NCI-H2107 treated with DMSO at 0.1 percent for 48 hours (cell line): Measurements from ENCODE around the gene TPX2.

ENCODE experiments used
- DNase-seq: peaks from one replicate; lab custom pipeline; 2025; ENCODE audit not compliant: unreplicated experiment; lab: John Stamatoyannopoulos, UW

The TPX2 gene

DNA sequence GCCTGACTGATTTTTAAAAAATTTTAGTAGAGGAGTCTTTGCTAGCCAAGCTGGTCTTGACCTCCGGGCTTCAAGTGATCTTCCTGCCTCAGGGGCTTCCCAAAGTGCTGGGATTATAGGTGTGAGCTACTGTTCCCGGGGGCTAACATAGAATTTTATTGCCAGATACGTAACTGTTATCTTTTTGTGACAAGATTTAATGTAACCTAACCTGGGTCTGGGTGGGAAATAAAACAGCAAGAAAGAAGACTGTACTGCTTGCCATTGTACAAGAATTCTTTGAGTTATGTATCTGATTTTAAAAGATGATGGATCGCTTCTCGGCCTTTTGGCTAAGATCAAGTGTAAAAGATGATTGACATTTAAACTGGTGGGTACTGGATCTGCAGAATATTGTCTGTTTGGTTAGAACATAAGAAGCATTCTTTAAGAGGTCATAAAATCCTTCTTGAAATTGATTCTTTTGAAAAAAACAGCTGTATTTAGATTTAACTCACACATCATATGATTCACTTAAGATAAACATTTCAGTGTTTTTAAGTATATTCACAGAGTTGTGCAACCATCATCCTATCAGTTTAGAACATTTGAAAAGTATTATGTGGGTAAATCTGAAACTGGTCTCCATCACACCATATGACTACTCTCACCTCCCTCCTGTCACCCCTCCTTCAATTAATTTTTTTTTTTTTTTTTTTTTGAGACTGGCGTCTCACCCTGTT lies 21.6 kb downstream of the TPX2 start:
- DNase-seq = no peak

DNA sequence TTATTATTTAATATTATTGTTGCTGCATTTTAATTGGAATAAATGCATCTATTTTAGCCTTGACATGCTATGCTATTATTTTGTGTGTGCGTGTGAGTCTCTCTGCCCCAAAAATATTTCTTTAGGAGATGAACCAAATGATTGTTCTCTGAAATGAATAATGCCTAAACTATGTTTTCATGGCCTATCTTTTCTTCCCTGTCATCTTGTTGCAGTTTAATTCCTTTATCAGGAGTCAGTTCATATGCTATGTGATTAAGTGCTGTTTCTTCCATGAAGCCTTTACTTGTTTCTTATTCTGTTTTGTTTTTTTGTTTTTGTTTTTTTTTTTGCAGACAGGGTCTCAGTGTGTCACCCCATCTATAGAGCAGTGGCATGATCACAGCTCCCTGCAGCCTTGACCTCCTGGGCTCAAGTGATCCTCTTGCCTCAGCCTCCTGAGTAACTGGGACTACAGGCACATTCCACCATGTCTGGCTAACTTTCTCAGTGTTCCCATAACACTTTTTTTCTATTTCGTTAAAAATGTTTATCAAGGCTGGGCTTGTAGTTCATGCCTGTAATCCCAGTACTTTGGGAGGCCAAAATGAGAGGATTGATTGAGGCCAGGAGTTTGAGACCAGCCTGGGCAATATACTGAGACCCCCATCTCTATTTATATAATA lies 25.7 kb downstream of the TPX2 start:
- DNase-seq = no peak

DNA sequence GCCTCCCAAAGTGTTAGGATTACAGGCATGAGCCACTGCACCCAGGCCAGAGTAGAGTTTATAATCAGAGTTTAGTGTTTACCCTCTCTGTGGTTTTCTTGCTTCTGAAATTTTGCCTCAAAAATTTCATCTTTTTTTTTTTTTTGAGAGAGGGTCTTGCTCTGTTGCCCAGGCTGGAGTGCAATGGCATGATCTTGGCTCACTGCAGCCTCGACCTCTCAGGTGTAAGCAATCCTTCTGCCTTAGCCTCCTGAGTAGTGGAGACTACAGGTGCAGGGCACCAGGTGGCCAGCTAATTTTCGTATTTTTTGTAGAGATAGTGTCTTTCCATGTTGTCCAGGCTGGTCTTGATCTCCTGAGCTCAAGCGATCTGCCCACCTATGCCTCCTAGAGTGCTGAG lies 28.7 kb downstream of the TPX2 start:
- DNase-seq = no peak

DNA sequence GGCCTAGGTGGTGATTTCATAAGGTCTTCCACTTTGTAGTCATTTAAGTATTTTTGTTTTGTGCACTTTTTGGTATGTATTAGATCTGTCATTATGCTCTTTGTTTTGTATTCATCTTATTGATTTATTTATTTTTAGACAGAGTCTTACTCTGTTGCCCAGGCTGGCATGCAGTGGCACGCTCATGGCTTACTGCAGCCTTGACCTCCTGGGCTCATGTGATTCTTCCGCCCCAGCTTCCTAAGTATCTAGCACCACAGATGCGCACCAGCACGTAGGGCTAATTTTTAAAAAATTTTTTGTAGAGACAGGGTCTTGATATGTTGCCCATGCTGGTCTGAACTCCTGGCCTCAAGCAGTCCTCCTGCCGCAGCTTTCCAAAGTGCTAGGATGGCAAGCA lies 30.6 kb downstream of the TPX2 start:
- no peak for DNase-seq

DNA sequence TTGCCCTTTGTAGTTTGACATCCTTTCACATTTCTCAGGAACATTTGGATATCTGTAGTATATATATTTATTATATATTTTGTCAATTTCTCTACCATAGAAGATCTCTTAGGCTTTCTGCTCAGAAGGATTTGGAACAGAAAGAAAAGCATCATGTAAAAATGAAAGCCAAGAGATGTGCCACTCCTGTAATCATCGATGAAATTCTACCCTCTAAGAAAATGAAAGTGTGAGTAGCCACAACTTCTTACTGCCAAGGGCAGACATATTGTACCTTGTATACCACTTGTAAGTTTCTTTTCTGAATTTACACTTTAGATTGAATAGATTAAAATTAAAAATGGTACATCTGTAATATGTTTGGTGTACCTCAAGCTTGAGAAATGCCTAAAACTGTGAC lies 31.2 kb downstream of the TPX2 start:
- DNase-seq = no peak

DNA sequence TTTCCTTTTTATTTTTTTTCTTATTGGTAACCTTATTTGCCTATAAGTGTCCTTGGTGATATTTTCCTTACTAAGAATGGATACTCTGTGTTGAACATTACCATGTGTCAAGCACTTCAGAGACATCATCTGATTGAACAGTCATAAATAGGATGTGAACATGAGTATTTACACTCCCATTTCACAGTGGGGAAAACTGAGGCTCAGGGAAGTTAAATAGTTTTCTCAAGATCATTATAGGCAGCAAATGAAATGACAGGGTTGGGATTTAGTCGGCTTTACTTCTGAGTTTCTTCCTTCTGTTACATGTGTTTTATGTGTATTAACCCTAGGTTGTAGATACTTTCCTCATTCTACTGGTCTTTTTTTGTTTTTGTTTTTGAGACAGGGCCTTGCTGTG lies 35.3 kb downstream of the TPX2 start:
- no peak for DNase-seq

DNA sequence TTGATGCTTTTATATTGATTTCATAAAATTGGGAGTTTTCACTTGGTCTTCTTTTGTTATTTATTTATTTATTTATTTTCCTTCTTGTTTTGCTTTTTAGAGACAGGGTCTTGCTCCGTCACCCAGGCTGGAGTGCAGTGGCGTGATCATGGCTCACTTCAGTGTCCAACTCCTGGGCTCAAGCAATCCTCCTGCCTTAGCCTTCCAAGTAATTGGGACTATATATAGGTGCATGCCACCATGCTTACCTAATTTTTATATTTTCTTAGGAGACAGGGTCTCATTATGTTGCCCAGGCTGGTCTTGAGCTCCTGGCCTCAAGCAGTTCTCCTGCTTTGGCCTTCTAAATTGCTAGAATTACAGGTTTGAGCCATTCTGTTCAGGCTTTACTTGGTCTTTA lies 41.7 kb downstream of the TPX2 start:
- no peak for DNase-seq

DNA sequence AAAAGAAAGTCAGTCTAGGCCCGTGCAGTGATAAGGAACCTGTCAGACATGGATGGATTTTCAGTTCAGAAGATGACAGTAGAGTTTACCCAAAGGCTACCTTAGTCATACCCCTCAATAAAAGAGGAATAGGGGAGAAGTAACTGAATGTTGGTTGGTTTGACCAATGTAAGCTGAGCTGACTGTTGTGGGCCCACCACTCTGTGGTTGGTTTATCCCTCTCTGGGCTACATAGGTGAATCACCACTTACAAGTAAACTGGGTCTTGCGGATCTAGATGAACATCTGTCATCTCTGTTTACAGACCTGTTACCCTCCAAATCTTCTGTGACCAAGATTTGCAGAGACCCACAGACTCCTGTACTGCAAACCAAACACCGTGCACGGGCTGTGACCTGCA lies 42.9 kb downstream of the TPX2 start:
- DNase-seq = no peak

DNA sequence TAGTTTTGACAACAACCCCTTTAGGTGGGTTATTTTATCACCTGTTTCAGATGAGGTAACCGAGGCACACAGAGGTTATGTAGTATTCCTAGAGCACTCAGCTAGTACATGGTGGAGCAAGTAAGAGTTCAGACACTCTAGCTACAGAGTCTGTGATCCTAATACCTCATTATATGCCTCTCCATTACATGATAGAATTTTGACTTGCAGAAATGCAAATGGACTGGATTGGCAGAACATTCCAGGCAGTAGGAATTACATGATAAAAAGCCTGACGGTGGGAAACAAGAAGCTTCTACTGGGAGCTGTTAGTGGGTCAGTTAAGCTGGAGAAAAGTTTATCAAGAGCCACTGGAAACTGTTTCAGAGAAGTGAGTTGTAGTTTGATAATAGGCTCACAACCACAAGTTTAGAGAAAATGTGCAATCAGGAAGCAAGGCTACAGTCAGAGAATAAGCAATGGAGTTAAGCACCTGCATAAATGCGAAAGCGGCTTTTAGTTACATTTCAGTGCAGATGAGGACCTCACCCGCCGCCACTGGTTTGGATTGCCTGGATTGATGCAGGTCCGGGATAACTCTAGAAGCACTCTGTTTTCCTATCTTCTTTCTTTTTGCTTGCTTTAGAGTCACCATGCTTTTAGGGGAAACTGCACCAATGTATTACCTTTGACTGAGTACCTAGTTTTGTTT lies 45.4 kb downstream of the TPX2 start:
- DNase-seq = no peak

DNA sequence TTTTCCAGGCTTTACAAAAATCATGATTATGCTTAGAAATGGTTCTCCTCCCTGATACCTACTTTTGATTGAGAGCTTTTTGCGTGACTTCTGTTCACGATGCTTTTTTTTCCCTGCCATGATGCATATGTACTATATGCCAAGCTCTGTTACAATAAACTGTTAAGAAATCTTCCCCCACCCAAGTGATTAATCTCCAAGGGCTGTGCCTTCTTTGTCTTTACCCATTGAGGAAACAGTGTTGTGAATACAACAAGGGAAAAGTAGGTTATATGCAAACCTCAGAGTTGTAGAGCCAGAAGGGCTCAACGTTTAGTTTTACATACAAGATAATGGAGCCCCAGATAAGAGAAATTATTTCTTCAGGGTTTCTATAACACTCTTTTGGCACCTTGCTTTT lies 46.0 kb downstream of the TPX2 start:
- DNase-seq = no peak

DNA sequence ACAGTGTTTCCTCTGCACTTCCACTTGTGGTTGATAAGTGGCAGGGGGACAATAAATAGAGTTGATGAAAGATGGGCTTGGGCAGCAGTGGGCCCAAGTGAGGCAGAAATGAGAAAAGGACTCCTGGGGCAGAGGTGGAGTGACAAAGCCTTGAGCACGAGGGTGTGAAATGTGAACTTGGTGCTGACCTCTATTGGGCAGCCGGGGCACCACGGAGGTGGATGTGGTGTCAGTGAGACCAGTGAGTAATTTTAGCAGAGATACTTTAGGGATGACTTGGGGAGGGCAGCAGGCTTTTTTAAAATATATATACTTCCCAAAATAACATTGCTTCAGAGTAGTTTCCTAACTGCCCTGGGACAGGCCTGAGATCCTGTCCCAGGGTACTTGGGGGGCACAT lies 49.5 kb downstream of the TPX2 start:
- no peak for DNase-seq

DNA sequence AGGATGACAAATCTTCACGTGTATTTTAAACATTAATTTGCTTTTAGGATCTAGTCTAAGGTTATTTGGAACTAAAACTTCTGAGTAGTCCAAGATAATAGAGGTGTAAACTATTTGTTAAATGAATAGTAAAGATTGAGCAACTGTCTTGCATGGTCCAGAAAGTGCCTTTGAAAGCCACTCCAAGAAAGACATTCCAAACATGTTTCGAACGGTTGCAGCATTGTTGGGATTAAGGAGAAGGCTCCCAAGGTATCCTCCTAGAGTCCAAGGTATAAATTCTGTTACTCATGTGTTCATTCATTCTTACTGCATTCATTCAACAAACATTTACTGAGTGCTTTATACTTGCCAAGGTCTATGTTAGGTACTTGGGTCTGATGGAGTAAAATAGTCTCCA lies 51.3 kb downstream of the TPX2 start:
- no peak for DNase-seq

DNA sequence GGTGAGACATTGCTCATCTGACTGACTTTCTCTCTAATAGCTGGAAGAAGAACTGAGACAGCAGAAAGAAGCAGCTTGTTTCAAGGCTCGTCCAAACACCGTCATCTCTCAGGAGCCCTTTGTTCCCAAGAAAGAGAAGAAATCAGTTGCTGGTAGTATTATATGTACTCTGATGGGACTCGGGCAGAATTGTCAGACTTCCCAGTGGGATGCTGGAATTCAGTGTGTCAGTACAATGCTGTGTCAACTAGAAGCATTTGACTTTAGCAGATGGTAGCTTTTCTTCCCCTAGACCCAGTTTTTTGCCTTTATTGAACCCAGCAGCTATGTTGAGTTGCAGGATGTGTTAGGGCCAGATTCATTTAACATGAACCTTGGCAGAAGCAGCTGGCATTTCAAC lies 58.3 kb downstream of the TPX2 start:
- DNase-seq = no peak

DNA sequence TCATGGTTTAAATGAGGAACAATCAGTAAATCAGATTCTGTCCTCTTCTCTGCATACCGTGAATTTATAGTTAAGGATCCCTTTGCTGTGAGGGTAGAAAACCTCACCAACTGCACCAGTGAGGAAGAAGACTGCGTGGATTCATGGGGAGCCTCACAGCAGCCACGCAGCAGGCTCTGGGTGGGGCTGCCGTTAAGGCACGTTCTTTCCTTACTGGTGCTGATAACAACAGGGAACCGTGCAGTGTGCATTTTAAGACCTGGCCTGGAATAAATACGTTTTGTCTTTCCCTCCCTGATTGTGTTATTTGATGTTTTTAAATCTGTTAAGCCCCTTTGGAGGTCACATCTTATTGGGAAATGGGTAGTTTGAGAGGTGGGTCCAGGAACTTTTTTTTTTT lies 62.4 kb downstream of the TPX2 start:
- DNase-seq = no peak

DNA sequence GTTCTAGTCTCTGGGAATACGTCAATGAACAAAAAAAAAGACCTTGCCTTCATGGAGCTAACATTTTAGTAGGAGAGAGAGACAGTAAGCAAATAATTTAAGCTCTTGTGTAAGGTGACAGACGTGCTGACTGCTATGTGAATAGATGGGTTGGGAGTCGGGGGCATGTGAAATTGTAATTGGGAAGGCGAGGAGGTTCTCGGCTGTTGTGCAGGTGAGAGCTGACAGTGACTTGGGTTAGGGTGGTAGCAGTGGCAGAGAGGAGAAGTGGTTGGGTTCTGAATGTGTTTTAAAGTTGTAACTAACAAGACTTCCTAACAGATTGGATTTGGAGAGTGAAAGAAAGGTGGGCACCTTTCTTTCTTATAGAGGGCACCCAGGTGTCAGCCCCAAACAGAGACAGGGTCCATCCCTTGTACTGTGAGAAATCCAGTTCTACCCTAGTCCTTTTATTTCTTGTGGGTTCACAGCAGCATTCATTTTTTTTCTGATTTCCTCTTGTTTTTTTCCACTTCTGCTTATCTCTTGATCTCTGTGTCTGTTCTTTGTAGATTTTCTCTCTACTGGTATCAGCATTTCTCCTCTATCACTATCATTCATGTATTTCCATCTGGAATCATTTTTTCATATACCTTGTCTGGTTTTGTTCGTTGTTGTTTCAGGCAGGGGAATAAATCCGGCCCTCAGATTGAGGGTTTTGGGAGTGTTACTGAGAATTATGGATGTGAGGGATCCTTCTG lies 64.6 kb downstream of the TPX2 start:
- no peak for DNase-seq

DNA sequence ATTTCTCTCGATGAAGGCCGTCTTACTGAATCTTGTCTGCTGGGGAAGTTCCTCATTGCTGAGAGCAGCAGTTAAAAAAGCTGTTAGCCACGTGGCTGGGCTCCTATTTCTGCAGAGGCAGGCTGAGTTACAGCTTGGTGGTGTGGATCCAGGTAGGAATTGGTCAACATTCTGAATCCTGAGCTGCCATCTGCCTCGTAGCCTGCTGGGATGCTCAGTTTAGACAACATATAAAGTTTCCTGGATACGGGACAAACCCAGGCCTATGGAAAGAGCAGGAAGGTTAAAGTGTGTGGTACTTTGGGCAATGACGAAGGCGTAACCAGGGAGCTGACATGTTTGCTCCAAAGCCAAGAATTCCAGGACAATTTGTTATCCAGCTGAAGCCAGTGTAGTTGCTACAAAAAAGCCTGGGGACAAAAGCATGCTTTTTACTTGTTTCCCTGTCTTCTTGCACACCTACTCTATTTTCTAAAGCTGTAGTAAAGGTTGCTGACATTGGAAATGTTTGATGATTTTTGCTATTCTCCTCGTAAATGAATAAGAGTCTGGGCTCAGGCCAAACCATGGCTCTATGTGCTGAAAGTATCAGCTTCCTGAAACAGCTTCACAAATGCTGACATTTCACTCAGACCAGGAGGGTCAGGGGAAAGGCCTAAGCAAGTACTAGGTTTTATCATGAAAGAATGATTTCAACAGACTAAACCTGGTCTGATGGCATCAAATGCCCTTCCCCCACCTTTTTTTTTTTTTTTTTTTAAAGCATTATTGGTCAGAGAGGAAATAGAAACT lies 67.7 kb downstream of the TPX2 start:
- DNase-seq = no peak

DNA sequence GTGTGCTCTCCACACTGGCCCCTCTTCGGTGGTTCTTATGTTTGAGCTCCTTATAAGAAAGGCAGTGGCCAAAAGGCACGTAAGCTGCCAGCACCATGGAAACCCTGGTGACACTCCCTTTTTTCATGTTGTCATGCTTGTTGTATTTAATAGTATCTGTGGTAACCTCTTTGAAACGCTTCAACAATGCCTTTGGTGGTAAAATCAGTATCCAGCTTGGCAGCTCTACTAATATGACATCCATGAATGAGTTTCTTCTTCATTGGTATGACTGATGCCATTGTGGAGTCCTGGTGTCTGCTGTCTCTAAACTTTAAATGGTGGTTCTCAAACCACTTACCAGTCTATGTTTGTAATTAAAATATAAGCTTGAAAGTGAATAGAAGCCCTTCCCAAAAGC lies 69.4 kb downstream of the TPX2 start:
- DNase-seq = no peak

DNA sequence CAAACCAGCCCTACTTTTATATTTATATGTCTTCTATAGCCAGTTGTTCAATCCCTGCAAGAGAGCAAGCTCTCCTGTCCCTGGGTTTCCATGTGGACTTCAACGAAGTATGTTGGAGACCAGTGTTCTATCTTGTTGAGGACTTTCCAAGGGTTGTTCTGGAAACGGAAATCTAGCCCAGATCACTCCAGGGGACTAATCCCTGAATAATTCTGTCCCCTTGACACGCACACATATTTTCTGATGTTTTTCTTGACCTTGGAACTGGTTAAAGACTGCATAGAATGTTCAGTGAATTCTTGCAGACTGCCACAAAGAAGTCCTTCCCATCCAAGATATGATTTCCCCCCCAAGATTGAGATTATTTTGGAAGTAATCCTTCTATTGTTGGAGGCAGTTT lies 70.6 kb downstream of the TPX2 start:
- no peak for DNase-seq

DNA sequence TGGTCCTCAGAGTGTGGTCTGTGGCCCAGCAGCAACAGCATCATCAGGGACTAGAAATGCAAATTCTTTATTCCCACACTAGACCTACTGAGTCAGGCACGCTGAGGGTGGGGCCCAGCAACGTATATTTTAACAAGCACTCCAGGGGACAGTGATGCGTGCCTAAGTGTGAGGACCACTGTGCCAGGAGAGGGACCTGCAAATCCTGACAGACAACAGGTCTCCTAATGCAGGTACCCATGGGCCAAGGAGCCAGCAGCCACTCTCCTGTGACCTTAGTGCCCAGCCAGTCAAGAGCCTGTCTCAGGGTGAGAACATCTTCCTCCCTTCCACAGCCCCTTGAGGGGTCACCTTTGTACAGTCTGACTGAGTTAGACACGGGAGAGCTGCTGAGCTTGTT lies 72.1 kb downstream of the TPX2 start:
- DNase-seq = no peak

DNA sequence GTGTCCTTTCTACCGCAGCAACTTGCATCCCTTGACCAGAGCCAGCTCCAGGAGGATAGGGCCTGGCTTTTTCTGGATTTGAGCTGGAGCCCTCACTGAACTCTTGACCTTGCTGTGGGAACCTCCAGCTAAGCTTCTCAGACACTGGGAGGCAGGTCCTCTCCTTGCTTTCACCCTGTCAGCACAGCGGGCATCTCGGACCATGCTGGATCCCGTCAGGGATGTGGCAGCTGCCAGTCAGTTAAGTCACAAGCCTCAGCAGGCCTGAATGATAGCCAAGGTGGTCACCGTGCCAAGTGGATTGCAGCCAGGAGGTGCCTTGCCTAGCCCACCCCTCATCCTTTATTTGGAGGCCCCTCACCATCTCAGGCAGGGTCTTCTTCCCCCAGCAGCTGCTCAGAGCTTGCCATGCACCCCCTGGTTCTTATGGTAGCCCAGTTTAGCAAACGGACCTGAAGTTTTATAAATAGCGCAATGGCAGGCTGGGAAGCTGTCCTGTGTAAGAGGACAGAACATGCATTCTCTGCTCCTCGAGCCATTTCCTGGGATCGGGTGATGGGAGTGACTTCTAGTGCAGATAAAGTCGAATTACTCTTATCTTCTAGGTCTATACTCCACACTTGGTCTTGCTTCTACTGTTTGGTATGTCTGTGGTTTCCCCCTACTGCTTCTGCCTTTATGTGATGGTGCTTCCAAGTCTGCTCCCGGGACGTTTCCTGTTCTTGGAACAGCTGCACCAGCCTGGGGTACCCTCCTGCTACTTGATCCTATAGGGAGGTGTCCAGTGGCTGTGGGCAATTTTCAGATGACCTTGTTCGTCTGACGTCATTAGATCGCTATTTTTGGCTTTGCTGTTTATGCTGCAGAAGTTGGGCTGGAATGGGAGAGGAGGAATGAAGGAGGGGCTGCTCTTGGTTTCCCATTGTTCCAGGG lies 73.0 kb downstream of the TPX2 start:
- DNase-seq = no peak
